Measurements from ENCODE around the gene PRSS12.
"Not testable (repeated sequence)": the region's sequence is repeated elsewhere in the genome, so short reads cannot be mapped to it uniquely, and the experiment has no call there.

Gene PRSS12

GRCh38 chr4:118322831-118323502, 29.8 kb downstream of the PRSS12 start:
- DNase-seq = no peak

GRCh38 chr4:118318931-118319330, 33.9 kb downstream of the PRSS12 start:
- no peak for DNase-seq

- no peak for DNase-seq
Observed at GRCh38 chr4:118317691-118318090, 35.1 kb downstream of the PRSS12 start.

GRCh38 chr4:118314221-118314620, 38.6 kb downstream of the PRSS12 start:
- no peak for DNase-seq

GRCh38 chr4:118313098-118313497, 39.7 kb downstream of the PRSS12 start:
- DNase-seq = no peak

GRCh38 chr4:118308306-118309030, 44.3 kb downstream of the PRSS12 start:
- DNase-seq = no peak

- DNase-seq = no peak
Observed at GRCh38 chr4:118307643-118308042, 45.2 kb downstream of the PRSS12 start.

GRCh38 chr4:118299619-118300018, 53.2 kb downstream of the PRSS12 start:
- DNase-seq = not testable (repeated sequence)

GRCh38 chr4:118296729-118297128, 56.1 kb downstream of the PRSS12 start:
- DNase-seq = no peak

GRCh38 chr4:118290951-118291350, 61.9 kb downstream of the PRSS12 start:
- no peak for DNase-seq

- no peak for DNase-seq
Observed at GRCh38 chr4:118289794-118290193, 63.0 kb downstream of the PRSS12 start.

GRCh38 chr4:118287711-118288451, 64.9 kb downstream of the PRSS12 start:
- DNase-seq = no peak

- DNase-seq = no peak
Observed at GRCh38 chr4:118286685-118287084, 66.1 kb downstream of the PRSS12 start.

GRCh38 chr4:118285931-118286330, 66.9 kb downstream of the PRSS12 start:
- DNase-seq = no peak

- no peak for DNase-seq
Observed at GRCh38 chr4:118284169-118284568, 68.6 kb downstream of the PRSS12 start.

GRCh38 chr4:118282692-118283091, 70.1 kb downstream of the PRSS12 start:
- no peak for DNase-seq

- DNase-seq = no peak
Observed at GRCh38 chr4:118281611-118282442, 71.0 kb downstream of the PRSS12 start.

GRCh38 chr4:118280501-118281218, 72.1 kb downstream of the PRSS12 start:
- DNase-seq = peak; percentile 30 to 45

- no peak for DNase-seq
Observed at GRCh38 chr4:118279920-118280432, 72.8 kb downstream of the PRSS12 start.

GRCh38 chr4:118279328-118279727, 73.5 kb downstream of the PRSS12 start:
- peak in 1 of 2 donors; percentile 17 for DNase-seq

- DNase-seq = peak; percentile 99 to 100
Observed at GRCh38 chr4:118278473-118279274, 74.1 kb downstream of the PRSS12 start.
